ENCODE data around the gene SLC33A1.

GRCh38 chr3:155854141-155854940 lies at the start of gene SLC33A1:
- TF ChIP-seq, protein P1, sequence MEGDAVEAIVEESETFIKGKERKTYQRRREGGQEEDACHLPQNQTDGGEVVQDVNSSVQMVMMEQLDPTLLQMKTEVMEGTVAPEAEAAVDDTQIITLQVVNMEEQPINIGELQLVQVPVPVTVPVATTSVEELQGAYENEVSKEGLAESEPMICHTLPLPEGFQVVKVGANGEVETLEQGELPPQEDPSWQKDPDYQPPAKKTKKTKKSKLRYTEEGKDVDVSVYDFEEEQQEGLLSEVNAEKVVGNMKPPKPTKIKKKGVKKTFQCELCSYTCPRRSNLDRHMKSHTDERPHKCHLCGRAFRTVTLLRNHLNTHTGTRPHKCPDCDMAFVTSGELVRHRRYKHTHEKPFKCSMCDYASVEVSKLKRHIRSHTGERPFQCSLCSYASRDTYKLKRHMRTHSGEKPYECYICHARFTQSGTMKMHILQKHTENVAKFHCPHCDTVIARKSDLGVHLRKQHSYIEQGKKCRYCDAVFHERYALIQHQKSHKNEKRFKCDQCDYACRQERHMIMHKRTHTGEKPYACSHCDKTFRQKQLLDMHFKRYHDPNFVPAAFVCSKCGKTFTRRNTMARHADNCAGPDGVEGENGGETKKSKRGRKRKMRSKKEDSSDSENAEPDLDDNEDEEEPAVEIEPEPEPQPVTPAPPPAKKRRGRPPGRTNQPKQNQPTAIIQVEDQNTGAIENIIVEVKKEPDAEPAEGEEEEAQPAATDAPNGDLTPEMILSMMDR (IDR thresholded peaks at IDR 0.05; ENCODE audit: borderline replicate concordance, extremely low read depth, low read length, poor library complexity, severe bottlenecking): no peak
- no peak for TF ChIP-seq EZH2 (IDR thresholded peaks at IDR 0.05; ENCODE audit: borderline replicate concordance, low read depth, low read length, severe bottlenecking)

Measured in DND-41 (cell line).